ENCODE results near the gene PTTG1IP. TPM values are rescaled to one million over a fixed set of nuclear protein-coding genes. Genes with fewer than 3 reads are reported as not detected.
A peak's percentile ranks its signal among the peaks of the same experiment; 100 is the strongest.

The PTTG1IP gene
- total and polyA plus RNA-seq, 7 donors, result 49.7 to 208 (median 158) TPM

- WGBS, 2 donors, result 73 to 76% methylated on average over 3 of the region's 3 CpGs
- TF ChIP-seq POLR2A (IDR thresholded peaks at IDR 0.05), result no peak
- Histone ChIP-seq H3K4me3 (no peak overlapping the region), H3K27me3 (no peaks in the 10 kb centered on the region), H3K4me1 (peaks cover 0 to 34% (median 25%) of the 10 kb centered on the region in 4 donors), H3K9me3 (no peaks in the 10 kb centered on the region), H3K36me3 (peaks cover 18 to 46% (median 34%) of the 10 kb centered on the region in 4 donors), H3K27ac (no peak overlapping the region)
- DNase-seq, result no peak
- intact Hi-C loops (cut with DNase I), result loop anchor here (5.0 kb wide), 2 partner anchors 64 to 129 kb away; no protein-coding TSS in a partner anchor
These were observed 69.8 kb downstream of the PTTG1IP start for GRCh38 chr21:44803651-44804050.

- Histone ChIP-seq H3K36me3 (peaks cover 12 to 41% (median 28%) of the 10 kb centered on the region in 4 donors), H3K9me3 (no peaks in the 10 kb centered on the region), H3K27ac (peak overlapping the region; percentile 73 to 85 (median 78)), H3K27me3 (no peaks in the 10 kb centered on the region), H3K4me3 (peak overlapping the region; percentile 55 to 83 (median 78)), H3K4me1 (peaks cover 0 to 34% (median 25%) of the 10 kb centered on the region in 4 donors)
- 18 to 22% methylated on average over 32 of the region's 32 CpGs for WGBS, 2 donors
- intact Hi-C loops (cut with DNase I), result loop anchor here (1.0 to 5.0 kb wide), 3 partner anchors 15 to 130 kb away; no protein-coding TSS in a partner anchor
- DNase-seq, result no peak
- no peak for TF ChIP-seq POLR2A (IDR thresholded peaks at IDR 0.05)
These were observed 70.9 kb downstream of the PTTG1IP start for GRCh38 chr21:44802396-44803153.

GRCh38 chr21:44801468-44802395, 71.8 kb downstream of the PTTG1IP start, which contains the start of gene UBE2G2:
Gene UBE2G2, minus strand, starts transcription at chr21:44801820. Its CDS starts 72 bp downstream, at chr21:44801748.
- Histone ChIP-seq H3K4me3 (peak within 1 kb of the TSS; percentile 55 to 83 (median 78)), H3K4me1 (peaks cover 0 to 34% (median 25%) of the 10 kb centered on the region in 4 donors), H3K9me3 (no peaks in the 10 kb centered on the region), H3K36me3 (peaks cover 6 to 33% (median 19%) of the 10 kb centered on the region in 4 donors), H3K27me3 (no peaks in the 10 kb centered on the region), H3K27ac (peak within 1 kb of the TSS; percentile 73 to 85 (median 78))
- DNase-seq, result peak; percentile 87
- WGBS, 2 donors, result 0% methylated on average over 97 of the region's 97 CpGs
- TF ChIP-seq EP300 (IDR thresholded peaks at IDR 0.05) (no peak), POLR2AphosphoS5 (IDR thresholded peaks at IDR 0.05) (peak; percentile 73 to 92 (median 83)), CTCF (IDR thresholded peaks at IDR 0.05) (no peak), POLR2A (IDR thresholded peaks at IDR 0.05) (peak; percentile 33 to 65)
- intact Hi-C loops (cut with DNase I), result loop anchor here (1.0 to 5.0 kb wide), 3 partner anchors 16 to 131 kb away; no protein-coding TSS in a partner anchor

- Histone ChIP-seq H3K9me3 (no peaks in the 10 kb centered on the region), H3K4me1 (peaks cover 0 to 36% (median 25%) of the 10 kb centered on the region in 4 donors), H3K36me3 (peaks cover 0 to 31% (median 13%) of the 10 kb centered on the region in 4 donors), H3K4me3 (peak overlapping the region; percentile 55 to 83 (median 78)), H3K27ac (peak overlapping the region; percentile 73 to 85 (median 78)), H3K27me3 (no peaks in the 10 kb centered on the region)
- intact Hi-C loops (cut with DNase I), result loop anchor here (5.0 kb wide), 2 partner anchors 66 to 131 kb away; no protein-coding TSS in a partner anchor
- no peak for DNase-seq
- WGBS, 2 donors, result 1 to 7% methylated on average over 17 of the region's 17 CpGs
- no peak for TF ChIP-seq CTCF (IDR thresholded peaks at IDR 0.05)
- TF ChIP-seq POLR2A (IDR thresholded peaks at IDR 0.05), result no peak
- TF ChIP-seq EP300 (IDR thresholded peaks at IDR 0.05), result no peak
- TF ChIP-seq POLR2AphosphoS5 (IDR thresholded peaks at IDR 0.05), result no peak
These were observed 72.5 kb downstream of the PTTG1IP start for GRCh38 chr21:44800971-44801467.

- no peak for DNase-seq
- H3K4me3 ChIP-seq, result peak overlapping the region in 1 of 4 donors; percentile 79
- H3K27ac ChIP-seq, result no peak overlapping the region
- intact Hi-C loops (cut with DNase I), result loop anchor here (5.0 kb wide), 2 partner anchors 67 to 132 kb away; no protein-coding TSS in a partner anchor
- no peaks in the 10 kb centered on the region for H3K9me3 ChIP-seq
- TF ChIP-seq CTCF (IDR thresholded peaks at IDR 0.05) (peak in 3 of 4 experiments; percentile 24 to 42 (median 39)), POLR2AphosphoS5 (IDR thresholded peaks at IDR 0.05) (no peak), POLR2A (IDR thresholded peaks at IDR 0.05) (no peak)
- peaks cover 0 to 22% (median 3%) of the 10 kb centered on the region in 4 donors for H3K36me3 ChIP-seq
- H3K4me1 ChIP-seq, result peaks cover 0 to 38% (median 25%) of the 10 kb centered on the region in 4 donors
- 26 to 57% methylated on average over 12 of the region's 12 CpGs for whole genome bisulfite sequencing, 2 donors
- H3K27me3 ChIP-seq, result no peaks in the 10 kb centered on the region
These were observed 73.4 kb downstream of the PTTG1IP start for GRCh38 chr21:44800103-44800502.

Measured in sigmoid colon (tissue), 7 donors.